Stimulated activated CD8-positive, alpha-beta memory T cell treated with anti-CD3 and anti-CD28 coated beads, Interleukin-12 subunit alpha, Interleukin-12 subunit beta, amount 100 ng/mL, for 1 hour (primary cell): ENCODE results near the gene HPD.
"Not testable (repeated sequence)": the region's sequence is repeated elsewhere in the genome, so short reads cannot be mapped to it uniquely, and the experiment has no call there.

Experiments used
- DNase-seq: peaks from one replicate; pipeline ENCODE4 v3.0.0-alpha.2; 2020; ENCODE audit warnings: low read depth

HPD gene

DNA sequence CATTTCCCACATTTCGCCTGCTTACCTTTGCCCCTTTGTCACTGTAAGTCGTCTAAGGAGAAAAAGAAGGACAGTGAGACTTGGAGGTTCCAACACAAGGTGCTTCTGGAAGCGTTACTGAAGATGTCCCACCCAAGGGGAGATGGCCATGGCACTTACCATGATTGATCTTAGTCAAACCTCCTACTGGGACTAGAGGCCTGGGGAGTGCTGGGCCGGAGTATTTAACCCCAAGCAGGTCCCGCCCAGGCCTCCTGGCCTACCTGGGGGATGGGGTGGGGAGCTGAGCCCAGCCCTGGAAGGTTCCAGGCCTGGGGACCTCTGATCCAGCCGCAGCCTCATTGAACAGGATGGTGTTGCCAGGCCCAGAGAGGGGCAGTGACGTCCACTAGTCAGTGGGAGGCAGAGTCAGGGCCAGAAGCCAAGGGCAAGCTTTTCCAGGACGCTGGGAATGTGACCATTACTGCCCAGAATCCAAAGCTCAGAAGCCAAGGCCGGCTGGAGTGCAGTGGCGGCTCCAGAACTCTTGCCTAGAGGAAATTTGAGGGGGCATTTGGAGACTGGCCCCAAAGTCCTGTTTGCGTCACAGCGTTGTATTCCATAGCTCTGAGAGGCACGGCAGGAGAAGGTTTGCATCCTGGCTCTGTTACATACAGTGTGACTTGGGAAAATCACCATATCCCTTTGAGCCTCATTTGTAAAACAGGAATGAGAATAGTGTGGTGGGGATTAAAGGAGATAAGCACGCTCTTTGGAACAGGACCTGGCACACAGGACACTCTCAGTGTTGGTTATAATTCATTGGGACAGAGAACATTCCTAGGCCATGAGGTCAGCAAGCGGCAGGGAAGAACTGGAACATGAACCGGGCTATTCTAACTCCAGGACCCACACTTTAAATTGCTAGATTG, at the start of gene HPD:
TSS of gene HPD (minus strand) at position 198 of the 911 bp plus-strand sequence. CDS start at position 162, 36 bp downstream.
- DNase-seq, result no peak

GRCh38 chr12:121905746-121906145, 47.1 kb upstream of the HPD start:
- DNase-seq, result no peak

DNA sequence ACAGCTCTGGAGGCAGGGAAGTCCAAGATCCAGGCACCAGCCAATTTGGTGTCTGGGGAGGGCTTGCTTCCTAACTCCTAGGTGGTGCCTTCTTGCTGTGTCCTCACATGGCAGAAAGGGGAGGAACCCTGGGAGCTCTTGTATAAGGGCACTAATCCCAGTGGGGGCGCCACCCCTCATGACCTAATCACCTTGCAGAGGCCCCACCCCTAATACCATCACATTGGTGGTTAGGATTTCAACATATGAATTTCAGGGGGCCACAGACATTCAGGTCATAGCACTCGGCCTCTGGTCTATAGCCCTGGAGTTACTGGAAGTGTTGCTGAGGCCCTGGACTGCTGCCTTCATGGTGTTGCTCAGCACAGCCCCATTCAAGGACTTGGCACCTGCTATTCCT, 44.5 kb upstream of the HPD start:
- no peak for DNase-seq

GRCh38 chr12:121899590-121899989, 40.9 kb upstream of the HPD start:
- DNase-seq, result no peak

- no peak for DNase-seq
These were observed 39.6 kb upstream of the HPD start for GRCh38 chr12:121898287-121898686.

- no peak for DNase-seq
These were observed 36.0 kb upstream of the HPD start for GRCh38 chr12:121894633-121895032.

- DNase-seq, result no peak
These were observed 35.4 kb upstream of the HPD start for GRCh38 chr12:121893961-121894460.

DNA sequence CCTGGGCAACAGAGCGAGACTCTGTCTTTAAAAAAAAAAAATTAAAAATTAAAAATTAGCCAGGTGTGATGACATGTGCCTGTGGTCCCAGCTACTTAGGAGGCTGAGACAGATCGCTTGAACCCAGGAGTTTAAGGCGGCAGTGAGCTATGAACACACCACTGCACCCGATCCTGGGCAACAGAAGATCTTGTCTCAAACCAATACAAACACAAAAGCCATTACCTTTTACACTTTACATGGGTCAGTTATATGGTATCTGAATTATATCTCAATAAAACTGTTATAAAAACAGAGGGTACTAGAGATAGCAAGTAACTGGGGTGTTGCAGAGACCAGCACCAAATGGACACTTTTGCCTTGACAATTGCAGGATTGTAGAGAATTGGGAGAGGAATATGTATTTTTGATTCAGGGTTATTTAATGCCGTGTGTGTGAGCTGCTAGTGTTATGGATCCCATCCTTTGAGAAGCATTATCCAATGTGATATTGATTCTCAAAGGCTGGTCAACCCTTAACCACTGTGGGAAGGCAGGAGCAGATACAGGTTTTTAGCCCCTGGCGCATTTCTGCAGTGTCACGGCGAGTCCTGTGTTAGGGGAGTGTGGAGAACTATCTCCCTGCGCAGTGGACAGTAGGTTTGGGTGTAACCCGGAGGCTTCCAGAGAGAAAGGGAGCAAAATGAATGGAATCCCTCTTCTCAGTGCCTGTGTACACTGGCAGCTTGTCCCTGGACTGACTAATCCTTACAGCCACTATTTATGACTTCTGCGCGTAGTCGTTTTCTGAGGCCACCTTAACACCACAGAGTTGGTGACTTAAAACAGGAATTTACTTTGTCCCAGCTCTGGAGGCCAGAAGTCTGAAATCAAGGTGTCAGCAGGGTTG, 34.3 kb upstream of the HPD start:
- no peak for DNase-seq

- DNase-seq, result not testable (repeated sequence)
These were observed 31.0 kb upstream of the HPD start for GRCh38 chr12:121889661-121890060.

DNA sequence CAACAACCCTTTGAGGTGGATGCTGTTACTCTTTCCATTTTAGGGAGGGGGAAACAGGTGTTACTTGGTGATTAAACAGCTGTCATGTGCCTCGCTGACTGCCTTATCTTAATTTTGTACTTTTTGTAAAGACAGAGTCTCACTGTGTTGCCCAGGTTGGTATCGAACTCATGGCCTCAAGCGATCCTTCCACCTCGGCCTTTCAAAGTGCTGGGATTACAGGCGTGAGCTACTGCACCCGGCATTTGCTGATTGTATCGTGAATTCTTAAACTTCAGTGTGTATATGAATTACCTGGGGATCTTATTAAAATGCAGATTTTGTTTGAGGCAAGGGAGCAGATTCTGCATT, 30.6 kb upstream of the HPD start:
- DNase-seq, result no peak

GRCh38 chr12:121888478-121889273, 30.0 kb upstream of the HPD start, which contains the start of gene PSMD9:
TSS of gene PSMD9 (plus strand) at chr12:121888790. CDS start at chr12:121888857, 67 bp downstream.
- DNase-seq, result peak; percentile 97

- no peak for DNase-seq
These were observed 29.4 kb upstream of the HPD start for GRCh38 chr12:121888083-121888477.

- DNase-seq, result not testable (repeated sequence)
These were observed 26.5 kb upstream of the HPD start for GRCh38 chr12:121885129-121885528.

DNA sequence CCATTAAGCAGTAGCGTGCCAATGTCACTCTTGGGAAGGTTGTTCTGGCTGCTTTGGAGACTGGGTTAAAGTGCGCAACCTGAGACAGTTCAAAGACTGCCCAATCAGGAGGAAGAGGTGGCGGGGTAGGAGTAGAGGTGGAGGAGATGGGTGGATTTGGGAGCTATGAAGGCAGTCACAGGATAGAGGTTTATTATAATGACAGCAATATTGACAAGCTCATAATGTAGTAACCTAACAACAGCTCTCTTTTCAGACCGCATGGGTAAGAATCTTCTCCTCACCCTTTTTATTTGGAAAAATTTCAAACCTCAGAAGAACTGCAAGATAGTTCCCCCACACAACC, 24.6 kb upstream of the HPD start:
- DNase-seq, result no peak

DNA sequence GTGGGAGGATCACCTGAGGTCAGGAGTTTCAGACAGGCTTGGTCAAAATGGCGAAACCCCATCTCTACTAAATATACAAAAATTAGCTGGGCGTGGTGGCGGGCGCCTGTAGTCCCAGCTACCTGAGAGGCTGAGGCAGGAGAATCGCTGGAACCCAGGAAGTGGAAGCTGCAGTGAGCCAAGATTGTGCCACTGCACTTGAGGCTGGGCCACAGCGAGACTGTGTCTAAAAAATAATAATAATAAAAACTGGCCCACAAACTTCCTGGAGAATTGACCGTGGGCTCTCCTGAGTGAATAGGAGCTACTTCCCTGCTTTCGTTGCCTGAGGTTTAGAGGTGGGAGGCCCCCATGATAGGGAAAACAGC, 17.4 kb upstream of the HPD start:
- DNase-seq, result not testable (repeated sequence)

DNA sequence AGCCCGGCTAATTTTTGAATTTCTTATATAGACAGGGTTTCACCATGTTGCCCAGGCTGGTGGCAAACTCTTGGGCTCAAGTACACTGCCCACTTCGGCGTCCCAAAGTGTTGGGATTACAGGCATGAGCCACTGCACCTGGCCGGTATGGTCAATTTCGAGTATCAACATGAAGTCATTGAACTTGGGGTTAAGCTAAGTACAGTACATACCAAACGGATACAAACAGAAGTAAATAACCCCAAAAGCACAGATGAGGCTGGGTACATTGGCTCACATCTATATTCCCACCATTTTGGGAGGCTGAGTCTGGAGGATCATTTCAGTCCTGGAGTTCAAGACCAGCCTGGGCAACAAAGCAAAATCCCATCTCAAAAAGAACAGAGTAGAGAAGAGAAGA, 16.9 kb upstream of the HPD start:
- DNase-seq, result no peak

DNA sequence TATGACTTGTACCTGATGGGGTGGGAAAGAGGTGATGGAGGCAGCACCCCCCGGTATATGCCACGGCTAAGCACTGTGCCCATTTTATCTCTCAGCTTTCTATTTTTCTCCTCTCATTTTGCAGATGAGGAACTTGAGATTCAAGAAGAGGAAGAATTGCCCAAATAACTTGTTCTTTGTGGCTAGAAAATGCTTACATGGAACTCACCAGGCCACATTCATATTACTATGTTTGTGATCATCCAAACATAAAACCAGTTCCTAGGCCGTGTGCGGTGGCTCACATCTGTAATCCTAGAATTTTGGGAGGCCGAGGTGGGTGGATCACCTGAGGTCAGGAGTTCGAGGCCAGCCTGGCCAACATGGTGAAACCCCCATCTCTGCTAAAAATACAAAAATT, 15.4 kb upstream of the HPD start:
- DNase-seq, result no peak

DNA sequence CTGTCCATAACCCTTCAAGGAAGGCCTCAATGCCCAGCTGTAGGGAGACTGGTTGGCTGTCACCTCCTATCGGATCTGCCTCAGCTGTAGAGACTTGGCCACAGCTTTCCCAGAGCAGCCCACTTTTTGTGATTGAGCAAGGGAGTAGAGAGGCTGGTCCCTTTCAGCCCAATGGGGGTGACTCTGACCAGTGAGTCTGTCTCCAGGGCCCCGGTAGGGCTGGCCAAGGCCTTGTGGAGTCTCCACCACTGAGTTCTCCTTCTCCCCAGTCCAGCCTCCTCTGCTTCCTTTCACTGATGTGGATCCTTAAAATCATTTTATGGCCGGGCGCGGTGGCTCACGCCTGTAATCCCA, 14.5 kb upstream of the HPD start:
- DNase-seq, result no peak

DNA sequence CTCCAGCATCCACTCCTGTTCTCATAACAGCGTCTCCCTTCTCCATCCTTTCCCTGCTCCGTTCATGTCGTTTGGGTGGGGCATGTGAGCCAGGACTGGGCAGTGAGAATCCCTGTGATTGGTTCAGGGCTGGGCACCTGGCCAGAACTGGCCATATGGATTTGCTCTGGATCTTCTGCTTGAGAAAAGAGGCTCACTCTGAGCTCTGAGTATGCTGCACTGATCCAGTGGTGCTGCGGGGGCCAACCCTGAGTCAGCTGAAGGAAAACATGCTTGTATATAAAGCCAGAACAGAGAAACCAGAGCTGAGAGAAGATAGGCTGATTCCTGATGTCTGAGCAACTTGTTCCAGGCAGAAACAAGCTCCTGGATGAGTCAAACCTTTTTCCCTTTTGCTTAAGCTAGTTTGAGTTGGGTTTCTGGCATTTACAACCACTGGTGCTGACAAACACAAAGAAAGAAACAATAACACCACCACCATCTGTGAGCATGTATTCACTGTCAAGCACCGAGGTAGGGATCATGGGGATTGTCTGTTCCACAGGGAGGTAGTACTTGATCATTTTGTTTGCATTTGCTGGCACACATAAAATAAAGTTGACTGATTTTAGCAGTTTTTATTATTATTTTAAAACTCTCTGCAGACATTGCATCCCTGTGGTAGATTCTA, 14.0 kb upstream of the HPD start:
- DNase-seq, result no peak

DNA sequence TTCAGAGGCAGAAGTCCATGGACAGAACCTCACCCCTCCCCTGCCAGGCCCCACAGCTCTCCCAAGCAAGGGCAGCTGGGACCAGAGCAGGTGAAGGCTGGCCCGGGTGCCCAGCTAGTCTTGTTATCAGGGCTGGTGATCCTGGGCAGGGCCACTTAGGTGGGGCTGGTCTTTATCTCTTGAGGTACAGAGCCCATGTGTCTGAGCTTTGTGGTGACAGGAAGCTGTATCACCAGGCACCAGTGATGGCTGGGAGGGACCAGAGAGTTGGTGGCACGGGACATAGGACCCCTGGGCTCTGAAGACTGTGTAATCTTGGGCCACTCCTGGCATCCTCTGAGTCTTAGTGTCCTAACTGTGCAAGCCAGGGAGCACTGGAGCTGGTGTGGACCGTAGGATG, 12.8 kb upstream of the HPD start:
- no peak for DNase-seq

- not testable (repeated sequence) for DNase-seq
These were observed 10.6 kb upstream of the HPD start for GRCh38 chr12:121869229-121869628.

DNA sequence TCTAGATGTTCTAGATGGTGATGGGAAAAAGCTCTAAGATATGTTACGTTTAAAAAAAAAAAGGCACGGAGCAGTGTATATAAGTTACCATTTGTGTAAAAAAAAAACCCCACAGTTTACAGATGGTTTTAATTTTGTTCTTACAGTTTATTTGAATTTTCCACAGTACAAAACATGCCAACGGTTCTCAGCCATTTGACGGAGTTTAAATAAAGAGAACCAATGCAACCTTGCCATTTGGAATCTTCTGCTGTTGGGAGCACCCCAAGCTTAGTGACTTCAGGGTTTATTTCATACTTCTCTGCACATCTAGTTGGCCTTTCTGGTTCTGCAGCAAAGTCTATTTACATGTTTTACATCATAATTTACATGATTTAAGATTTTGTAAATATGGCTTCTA, 7.7 kb upstream of the HPD start:
- no peak for DNase-seq
